CD4-positive, alpha-beta T cell treated with Interleukin-15 for 1 hour (primary cell): ENCODE results near the gene SOX5.
"Not testable (repeated sequence)": the region's sequence is repeated elsewhere in the genome, so short reads cannot be mapped to it uniquely, and the experiment has no call there.

Source experiments
- DNase-seq: peaks from one replicate; pipeline ENCODE4 v3.0.0-alpha.2; 2020

SOX5 gene

DNA sequence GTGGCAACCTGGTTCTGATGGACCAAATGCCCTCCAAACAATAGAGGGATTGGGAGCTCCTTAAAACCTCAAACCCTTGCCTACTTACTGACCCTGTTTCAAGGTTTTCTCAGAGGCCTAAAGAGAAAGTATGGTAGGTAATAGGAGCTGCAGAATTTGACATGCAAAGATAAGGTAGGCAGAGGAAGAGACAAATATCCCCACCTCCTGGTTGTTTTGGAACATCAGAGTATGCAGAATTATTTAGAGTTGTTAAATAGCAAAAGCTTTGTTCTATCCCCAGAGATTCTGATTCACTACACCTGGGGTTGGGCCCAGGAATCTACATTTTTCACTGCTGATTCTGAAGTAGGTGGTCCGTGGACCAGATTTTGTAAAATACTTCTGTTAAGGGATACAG, 421.2 kb downstream of the SOX5 start:
- DNase-seq: no peak

DNA sequence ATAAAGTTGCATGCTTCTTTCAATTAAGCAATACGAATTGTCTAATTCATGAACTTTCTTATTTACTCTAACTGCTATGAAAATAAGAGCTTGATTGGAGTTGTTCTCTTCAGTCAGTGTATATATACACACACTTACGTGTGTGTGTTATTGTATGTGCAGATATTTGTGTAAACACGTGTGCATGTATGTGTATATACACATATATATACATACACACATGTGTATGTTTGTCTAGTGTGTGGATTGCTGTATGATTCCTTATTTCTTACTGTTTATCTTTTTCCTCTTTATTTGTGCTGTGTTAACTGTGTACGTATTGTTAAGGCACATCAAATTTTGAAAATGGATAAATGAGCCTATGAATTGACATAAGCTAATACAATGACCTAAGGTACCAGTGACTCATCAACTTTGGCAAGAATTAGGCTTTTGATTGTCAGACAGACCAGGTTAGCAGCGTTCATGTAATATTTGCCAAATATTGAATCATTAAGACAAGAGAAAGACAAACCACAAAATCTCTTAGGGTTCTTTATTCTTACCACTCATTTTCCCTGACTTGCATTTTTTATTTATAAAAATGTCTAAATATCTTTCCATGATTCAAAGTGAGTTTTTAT, 423.9 kb downstream of the SOX5 start:
- DNase-seq: no peak

DNA sequence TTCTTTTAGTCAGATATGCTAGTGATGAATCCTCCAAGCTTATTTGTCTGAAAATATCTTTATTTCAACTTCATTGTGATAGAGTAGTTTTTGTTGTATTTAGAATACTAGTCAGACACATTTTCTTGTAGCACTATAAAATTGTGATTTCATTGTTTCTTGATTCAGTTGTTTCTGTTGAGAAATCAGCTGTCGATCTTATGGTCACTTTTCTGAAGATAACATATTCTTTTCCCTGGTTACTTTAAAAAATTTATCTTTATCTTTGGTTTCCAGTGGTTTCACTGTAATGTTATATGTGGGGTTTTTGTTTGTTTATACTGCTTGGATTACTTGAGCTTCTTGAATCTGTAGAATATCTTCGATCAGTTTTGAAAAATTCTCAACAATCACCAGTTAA, 426.1 kb downstream of the SOX5 start:
- no peak for DNase-seq

DNA sequence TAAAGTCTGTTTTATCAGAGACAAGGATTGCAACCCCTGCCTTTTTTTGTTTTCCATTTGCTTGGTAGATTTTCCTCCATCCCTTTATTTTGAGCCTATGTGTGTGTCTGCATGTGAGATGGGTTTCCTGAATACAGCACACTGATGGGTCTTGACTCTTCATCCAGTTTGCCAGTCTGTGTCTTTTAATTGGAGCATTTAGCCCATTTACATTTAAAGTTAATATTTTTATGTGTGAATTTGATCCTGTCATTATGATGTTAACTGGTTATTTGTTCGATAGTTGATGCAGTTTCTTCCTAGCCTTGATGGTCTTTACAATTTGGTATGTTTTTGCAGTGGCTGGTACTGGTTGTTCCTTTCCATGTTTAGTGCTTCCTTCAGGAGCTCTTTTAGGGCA, 430.0 kb downstream of the SOX5 start:
- not testable (repeated sequence) for DNase-seq

DNA sequence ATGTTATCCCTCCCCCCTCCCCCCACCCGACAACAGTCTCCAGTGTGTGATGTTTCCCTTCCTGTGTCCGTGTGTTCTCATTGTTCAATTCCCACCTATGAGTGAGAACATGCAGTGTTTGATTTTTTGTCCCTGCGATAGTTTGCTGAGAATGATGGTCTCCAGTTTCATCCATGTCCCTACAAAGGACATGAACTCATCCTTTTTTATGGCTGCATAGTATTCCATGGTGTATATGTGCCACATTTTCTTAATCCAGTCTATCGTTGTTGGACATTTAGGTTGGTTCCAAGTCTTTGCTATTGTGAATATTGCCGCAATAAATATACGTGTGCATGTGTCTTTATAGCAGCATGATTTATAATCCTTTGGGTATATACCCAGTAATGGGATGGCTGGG, 433.7 kb downstream of the SOX5 start:
- DNase-seq: not testable (repeated sequence)

DNA sequence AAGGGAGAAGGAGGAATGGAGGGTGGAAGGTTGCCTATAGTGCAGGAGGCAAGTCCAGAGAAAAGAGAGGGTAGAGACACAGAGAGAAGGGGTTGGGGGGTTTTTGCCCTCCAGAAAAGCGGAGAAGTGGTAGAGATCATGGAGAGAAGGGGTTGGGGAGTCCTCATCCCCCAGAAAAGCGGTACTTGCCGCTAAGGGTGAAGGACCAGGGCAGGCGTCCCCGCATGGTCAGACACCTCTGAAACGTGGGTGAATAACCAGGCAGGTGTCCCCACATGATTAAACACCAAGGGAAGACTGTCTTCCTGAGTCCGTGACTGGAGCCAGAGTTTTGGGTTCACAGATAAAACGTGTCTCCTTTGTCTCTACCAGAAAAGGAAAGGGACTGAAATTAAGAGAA, 439.0 kb downstream of the SOX5 start:
- DNase-seq: no peak

DNA sequence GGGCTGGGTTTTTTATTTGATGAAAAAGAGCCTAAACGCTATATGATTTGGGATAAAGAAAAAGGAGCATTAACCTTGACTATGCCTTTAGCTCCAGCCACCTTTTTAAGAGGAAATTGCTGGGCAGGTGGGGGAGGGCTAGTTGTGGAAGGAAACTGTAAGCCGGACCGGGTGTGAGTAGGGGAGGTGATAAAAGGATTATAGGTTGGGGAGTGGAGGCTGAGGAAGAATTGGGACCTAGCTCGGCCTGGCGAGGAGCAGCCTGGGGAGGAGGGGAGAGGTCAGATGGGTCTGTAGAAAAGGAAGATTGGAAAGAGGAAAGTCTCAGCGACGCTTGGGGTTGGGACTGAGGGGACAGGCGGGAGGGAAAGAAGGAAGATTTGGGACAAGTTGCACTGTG, 439.6 kb downstream of the SOX5 start:
- not testable (repeated sequence) for DNase-seq

DNA sequence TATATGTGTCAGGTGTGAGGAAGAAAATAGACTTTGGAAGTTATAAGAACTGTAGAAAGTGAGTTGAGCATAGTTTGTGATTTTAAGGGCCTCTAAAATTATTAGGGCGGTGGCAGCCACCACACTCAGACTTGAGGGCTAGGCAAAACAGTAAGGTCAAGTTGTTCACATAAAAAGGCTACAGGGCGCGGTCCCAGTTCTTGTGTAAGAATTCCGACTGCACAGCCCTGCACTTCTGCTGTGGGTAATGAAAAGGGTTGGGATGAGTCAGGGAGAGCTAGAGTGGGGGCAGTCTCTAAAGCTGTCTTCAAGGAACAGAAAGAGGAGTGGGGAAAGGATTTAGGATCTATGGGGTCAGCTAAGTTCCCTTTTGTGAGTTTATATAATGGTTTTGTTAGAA, 441.7 kb downstream of the SOX5 start:
- DNase-seq: not testable (repeated sequence)

DNA sequence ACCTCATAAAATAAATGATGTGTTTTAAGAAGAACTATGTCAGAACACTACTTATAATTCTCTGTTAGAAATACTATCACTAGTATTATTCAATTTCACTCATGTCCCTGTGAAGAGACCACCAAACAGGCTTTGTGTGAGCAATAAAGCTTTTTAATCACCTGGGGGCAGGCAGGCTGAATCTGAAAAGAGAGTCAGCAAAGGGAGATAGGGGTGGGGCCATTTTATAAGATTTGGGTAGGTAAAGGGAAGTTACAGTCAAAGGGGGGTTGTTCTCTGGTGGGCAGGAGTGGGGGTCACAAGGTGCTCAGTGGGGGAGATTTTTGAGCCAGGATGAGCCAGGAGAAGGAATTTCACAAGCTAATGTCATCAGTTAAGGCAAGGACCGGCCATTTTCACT, 443.7 kb downstream of the SOX5 start:
- not testable (repeated sequence) for DNase-seq

DNA sequence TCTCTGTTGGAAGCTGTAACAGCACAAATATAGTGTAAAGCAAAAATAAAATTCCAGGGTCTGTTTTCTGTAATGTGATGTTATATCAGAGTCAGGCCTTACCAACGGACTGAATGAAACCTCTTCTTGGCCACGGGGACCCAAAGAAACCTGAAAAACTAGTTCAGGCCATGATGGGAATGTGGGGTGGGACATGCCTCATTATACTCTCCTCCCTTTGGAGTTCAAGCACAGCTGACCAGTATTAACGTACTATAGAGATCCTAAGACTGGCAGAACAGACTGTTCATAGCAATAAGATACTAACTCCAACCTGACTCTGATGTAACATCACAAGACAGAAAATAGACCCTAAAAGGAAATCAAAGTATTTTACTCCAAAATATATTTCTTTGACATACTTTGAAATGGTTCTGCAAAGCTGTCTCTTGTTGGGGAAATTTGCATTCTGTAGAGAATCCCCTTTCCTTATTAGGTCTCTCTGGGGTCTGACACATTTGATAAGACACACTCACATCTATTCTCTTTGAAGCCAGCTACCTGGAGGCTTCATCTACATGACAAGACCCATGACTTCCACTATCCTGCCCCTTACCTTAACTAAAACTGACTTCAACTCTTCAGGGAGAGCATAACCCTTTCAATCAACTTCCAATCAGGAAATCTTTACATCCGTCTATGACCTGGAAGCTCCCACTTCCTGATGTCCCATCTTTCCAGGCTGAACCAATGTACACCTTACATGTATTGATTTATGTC, 444.6 kb downstream of the SOX5 start:
- DNase-seq: no peak

DNA sequence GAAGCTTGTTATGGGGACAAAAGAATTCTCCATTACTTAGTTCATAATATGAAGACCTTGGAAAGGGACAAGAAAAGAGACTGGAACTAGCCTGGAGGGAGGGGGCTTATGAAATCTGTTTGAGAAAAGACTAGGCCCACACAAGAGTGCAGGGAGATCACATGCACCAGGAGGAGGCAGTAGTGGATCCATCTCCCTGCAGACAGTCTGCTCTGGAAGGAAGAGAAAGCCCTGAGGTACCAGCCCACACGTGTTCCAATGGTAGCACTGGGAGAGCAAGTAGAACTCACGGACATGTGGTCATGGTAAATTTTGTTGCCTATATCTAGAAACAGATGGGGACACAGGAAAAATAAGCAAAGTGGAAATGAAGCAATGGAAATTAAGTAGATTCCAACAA, 445.4 kb downstream of the SOX5 start:
- no peak for DNase-seq

DNA sequence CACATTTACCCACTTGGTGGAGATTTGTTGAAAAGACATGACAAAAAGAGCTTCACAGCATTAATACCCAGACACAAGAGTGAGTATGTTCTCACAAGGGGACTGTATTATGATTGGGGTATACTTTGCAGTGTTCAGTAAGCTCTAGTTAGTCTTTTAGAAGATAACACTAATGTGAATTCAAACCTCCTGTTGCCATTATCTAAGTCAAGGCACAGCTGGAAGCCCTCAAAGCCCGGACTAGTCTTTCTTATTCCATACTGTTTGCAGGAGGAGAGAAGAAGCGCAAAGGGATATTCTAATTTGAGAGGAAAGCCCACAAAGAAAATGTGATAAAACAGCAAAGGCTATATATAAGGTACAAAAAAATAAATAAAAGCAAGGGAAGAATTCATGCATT, 445.9 kb downstream of the SOX5 start:
- DNase-seq: no peak

DNA sequence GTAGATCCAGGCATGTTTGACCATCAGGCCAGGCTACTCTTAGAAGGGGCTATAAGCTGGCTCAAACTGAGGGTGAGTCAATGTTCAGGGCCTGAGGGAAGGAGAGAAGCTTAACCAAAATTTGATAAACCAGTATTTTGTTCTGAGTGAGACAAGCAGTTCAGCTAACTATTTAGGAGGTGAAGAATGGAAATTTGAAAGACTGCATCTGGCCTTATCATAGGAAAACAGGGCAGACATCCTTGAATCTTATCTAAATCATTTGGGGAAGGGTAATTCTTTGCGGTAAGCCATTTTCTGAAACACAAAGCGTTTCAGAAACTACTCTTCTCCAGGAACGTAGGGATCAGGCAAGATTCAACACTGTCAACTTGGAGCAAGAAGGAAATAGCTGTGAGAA, 447.2 kb downstream of the SOX5 start:
- DNase-seq: no peak

DNA sequence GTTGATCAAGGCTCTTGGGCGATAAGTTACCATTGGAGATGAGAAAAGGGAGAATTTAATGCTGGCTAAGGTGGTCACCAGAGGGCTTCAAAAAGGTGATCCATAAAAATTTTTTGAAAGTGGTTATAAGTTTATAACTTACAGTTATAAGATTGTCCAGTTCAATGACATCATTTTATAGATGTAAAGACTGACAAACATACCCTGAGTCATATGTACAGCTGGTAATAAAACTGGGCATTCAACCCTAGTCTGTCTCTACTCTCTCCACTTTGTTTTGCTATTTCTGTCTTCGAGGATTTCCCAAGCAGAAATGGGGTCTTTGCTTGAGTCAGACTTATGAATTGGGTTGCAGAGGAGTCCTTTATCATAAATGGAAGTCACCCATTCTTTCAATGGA, 454.0 kb downstream of the SOX5 start:
- DNase-seq: no peak

DNA sequence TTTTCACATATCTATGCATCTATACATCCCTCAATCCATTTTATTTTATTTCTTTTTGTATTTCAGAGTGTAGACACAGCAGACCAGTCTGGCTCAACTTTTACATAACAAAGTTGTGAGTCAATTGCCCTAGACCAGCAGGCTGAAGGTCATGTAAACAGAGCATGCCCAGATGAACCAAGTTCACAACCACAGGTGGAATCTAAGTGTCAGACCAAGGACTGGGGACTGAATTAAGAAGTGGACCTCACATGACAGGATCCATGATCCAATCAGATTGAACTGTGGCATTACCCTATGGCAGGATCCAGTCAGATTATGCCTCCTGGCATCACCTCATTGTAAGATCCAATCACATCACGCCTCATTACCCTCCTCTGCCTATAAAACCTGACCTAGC, 455.8 kb downstream of the SOX5 start:
- DNase-seq: no peak

DNA sequence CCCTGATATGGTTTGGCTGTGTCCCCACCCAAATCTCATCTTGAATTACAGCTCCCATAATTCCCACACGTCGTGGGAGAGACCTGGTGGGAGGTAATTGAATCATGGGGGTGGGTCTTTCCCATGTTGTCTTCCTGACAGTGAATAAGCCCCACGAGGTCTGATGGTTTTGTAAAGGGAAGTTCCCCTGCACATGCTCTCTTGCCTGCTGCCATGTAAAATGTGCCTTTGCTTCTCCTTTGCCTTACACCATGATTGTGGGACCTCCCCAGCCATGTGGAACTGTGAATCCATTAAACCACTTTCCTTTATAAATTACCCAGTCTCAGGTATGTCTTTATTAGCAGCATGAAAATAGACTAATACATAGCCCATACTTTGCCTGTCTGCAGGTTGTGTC, 458.4 kb downstream of the SOX5 start:
- DNase-seq: not testable (repeated sequence)

DNA sequence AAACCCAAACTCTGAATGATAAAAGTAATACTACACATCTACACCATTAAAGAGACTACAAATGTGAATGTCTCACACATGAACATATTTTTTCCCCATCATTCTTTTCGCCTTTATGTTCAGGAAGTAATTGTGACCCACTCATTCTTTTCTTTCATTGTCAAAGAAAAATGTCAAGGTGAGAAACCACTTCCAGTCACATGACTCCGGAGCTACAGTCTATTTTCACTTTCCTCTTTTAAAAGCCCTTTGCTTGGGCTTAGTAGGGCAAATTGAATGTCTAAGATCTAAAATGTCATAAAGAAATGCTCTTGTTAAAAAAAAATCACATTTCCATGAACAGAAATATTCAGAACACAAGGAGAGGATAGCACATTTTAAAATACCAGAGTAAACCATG, 461.3 kb downstream of the SOX5 start:
- DNase-seq: no peak

DNA sequence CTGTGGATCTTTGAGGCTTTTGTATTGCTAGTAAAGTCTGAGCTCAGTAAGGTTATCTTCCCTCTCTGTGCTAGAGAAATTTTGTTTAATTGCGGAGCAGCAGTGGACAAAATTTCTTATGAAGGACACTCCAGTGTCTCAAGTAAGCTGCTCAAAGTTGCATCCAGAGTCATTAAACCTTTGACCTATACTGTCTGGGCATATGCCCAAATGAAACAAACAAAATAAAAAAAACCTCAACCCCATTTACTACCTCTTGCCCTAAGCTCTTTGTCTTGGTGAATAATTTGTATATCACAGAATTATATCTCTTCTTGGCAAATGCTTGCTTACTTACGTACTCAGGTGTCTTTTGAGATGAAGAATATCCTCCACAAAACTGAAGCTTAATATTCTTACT, 465.2 kb downstream of the SOX5 start:
- DNase-seq: no peak

DNA sequence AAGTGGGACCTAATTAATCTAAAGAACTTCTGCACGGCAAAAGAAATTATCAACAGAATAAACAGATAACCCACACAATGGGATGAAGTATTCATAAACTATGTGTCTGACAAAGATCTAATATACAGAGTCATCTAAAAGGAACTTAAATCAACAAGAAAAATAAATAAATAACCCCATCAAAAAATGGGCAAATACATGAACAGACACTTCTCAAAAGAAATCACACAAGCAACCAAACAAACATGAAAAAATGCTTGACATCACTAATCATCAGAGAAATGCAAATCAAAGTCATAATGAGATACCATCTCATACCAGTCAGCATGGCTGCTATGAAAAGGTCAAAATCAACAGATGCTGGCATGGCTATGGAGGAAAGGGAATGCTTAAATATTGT, 466.9 kb downstream of the SOX5 start:
- DNase-seq: no peak
